Mesenchymal stem cell (in vitro differentiated cells and primary cell): ENCODE results near the gene HOMER1.

ENCODE experiments used
- DNase-seq: peaks from one replicate; pipeline ENCODE4 v3.0.0-alpha.2; 2013
- H2AFZ ChIP-seq: one replicate; pipeline ENCODE4 v1.6.1; 2013; ENCODE audit warnings: low read depth, mild to moderate bottlenecking, control low read depth, inconsistent platforms, low read length, moderate library complexity
- H2AK5ac ChIP-seq: 2 replicates; pipeline ENCODE4 v1.6.1; 2013; ENCODE audit warnings: low read length, moderate library complexity, mild to moderate bottlenecking, inconsistent platforms; ENCODE audit not compliant: severe bottlenecking
- H2BK120ac ChIP-seq: one replicate; pipeline ENCODE4 v1.6.1; 2013; ENCODE audit warnings: low read depth, mild to moderate bottlenecking, inconsistent platforms, low read length, moderate library complexity
- H2BK12ac ChIP-seq, 2 experiments: one replicate each; pipeline ENCODE4 v1.6.1; 2013; ENCODE audit warnings: inconsistent platforms in 2 of 2, low read length in 2 of 2, mild to moderate bottlenecking in 2 of 2, moderate library complexity in 2 of 2, control low read depth in 1 of 2
- H2BK15ac ChIP-seq: one replicate; pipeline ENCODE4 v1.6.1; 2013; ENCODE audit warnings: mild to moderate bottlenecking, low read depth, inconsistent platforms; ENCODE audit not compliant: poor library complexity, severe bottlenecking
- H2BK5ac ChIP-seq: 2 replicates; pipeline ENCODE4 v1.6.1; 2013; ENCODE audit warnings: low read depth, mild to moderate bottlenecking, low read length, control low read depth, inconsistent platforms; ENCODE audit not compliant: poor library complexity, severe bottlenecking
- H3K14ac ChIP-seq, 2 experiments: one replicate each; pipeline ENCODE4 v1.6.1; 2013; ENCODE audit warnings: inconsistent platforms in 2 of 2, low read length in 2 of 2, control low read depth in 1 of 2, mild to moderate bottlenecking in 1 of 2, moderate library complexity in 1 of 2
- H3K18ac ChIP-seq, 2 experiments: one replicate each; pipeline ENCODE4 v1.6.1; 2013; ENCODE audit warnings: inconsistent platforms in 2 of 2, low read length in 2 of 2, control low read depth in 1 of 2, low read depth in 1 of 2, mild to moderate bottlenecking in 1 of 2
- H3K23ac ChIP-seq, 2 experiments: one replicate each; pipeline ENCODE4 v1.6.1; 2013; ENCODE audit warnings: inconsistent platforms in 2 of 2, low read length in 2 of 2, mild to moderate bottlenecking in 2 of 2, moderate library complexity in 2 of 2, control low read depth in 1 of 2
- H3K27ac ChIP-seq: 2 replicates; pipeline ENCODE4 v1.5.1; 2013; ENCODE audit warnings: mild to moderate bottlenecking, moderate library complexity, low read length, control low read depth, inconsistent platforms; ENCODE audit not compliant: poor library complexity, severe bottlenecking
- H3K27me3 ChIP-seq, 2 experiments: 2 replicates each; pipeline versions ENCODE4 v1.6.1 to v1.7.0; 2013; ENCODE audit warnings: low read length in 2 of 2, mild to moderate bottlenecking in 2 of 2, moderate library complexity in 2 of 2, control low read depth in 1 of 2, inconsistent platforms in 1 of 2; ENCODE audit not compliant: control insufficient read depth in 1 of 2, insufficient read depth in 1 of 2
- H3K36me3 ChIP-seq, 2 experiments: 2 replicates each; pipeline versions ENCODE4 v1.6.1 to v1.7.0; 2013; ENCODE audit warnings: low read length in 2 of 2, control low read depth in 1 of 2, inconsistent platforms in 1 of 2, low read depth in 1 of 2, mild to moderate bottlenecking in 1 of 2; ENCODE audit not compliant: insufficient read depth in 2 of 2, control insufficient read depth in 1 of 2
- H3K4ac ChIP-seq, 2 experiments: one replicate each; pipeline ENCODE4 v1.6.1; 2013; ENCODE audit warnings: inconsistent platforms in 2 of 2, low read length in 2 of 2, mild to moderate bottlenecking in 2 of 2, moderate library complexity in 2 of 2, control low read depth in 1 of 2, low read depth in 1 of 2
- H3K4me1 ChIP-seq: 2 replicates; pipeline ENCODE4 v1.6.1; 2013; ENCODE audit warnings: low read depth, low read length, control low read depth; ENCODE audit not compliant: control insufficient read depth, insufficient read depth
- H3K4me2 ChIP-seq: 2 replicates; pipeline ENCODE4 v1.6.1; 2013; ENCODE audit warnings: low read length, mild to moderate bottlenecking, inconsistent platforms; ENCODE audit not compliant: poor library complexity, severe bottlenecking
- H3K4me3 ChIP-seq, 2 experiments: 2 replicates each; pipeline versions ENCODE4 v1.5.1 to v1.7.0; 2013; ENCODE audit warnings: low read length in 2 of 2, mild to moderate bottlenecking in 2 of 2, control low read depth in 1 of 2, low read depth in 1 of 2; ENCODE audit not compliant: insufficient read depth in 1 of 2
- H3K79me1 ChIP-seq: replicated peaks from 2 replicates; pipeline ENCODE4 v1.6.1; 2013; ENCODE audit warnings: mild to moderate bottlenecking, control low read depth, low read length, inconsistent platforms; ENCODE audit not compliant: poor library complexity, severe bottlenecking
- H3K9ac ChIP-seq: 2 replicates; pipeline ENCODE4 v1.7.0; 2013; ENCODE audit warnings: mild to moderate bottlenecking, low read length, moderate library complexity
- H3K9me3 ChIP-seq: 2 replicates; pipeline ENCODE4 v1.7.0; 2013; ENCODE audit warnings: mild to moderate bottlenecking, low read length; ENCODE audit not compliant: control insufficient read depth
- H4K8ac ChIP-seq: one replicate; pipeline ENCODE4 v1.6.1; 2013; ENCODE audit warnings: inconsistent platforms, mild to moderate bottlenecking, low read length, moderate library complexity
- H4K91ac ChIP-seq: one replicate; pipeline ENCODE4 v1.6.1; 2013; ENCODE audit warnings: mild to moderate bottlenecking, low read length, inconsistent platforms
- WGBS: methylation state at CpG from one replicate; pipeline ENCODE4 v1.1.7; 2013; ENCODE audit warnings: mixed read lengths; 5-methylcytosine and 5-hydroxymethylcytosine counted together

Gene HOMER1

DNA sequence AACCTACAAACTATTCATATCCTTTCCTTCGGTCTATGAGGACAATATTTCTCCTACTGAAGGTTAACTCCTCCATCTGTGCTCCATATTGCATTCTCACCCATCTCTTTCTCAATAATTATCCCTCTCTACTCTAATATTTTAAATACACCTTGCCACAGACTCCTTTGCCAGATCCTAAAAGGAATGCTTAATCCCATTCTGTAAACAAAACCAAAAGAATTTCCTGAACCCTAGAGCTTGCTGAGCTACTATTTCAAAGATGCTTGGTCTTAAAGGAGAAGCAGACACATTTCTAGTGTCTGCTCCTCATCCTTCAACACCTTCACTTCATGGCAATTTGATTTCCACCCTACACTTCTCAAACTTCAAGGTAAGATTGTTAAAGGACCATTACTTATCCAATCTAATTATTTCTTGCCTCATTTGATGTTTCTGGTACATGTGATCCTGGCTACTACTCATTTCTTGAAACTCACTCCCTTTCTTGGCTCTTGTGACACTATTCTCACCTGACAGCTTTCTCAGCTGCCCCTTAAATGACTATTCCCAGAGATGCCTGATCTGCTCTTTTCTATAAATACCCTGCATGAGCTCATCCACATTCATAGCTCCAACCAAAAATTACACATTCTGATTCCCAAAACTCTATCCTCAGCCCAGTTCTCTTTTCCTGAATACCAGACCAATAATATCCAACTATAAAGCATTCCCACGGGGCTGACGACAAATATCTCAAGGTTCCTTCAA is 20.2 kb downstream of the HOMER1 start:
- Histone ChIP-seq H3K27me3 (no peaks in the 10 kb centered on the region), H3K4ac (no peak overlapping the region), H2BK120ac (no peak overlapping the region), H2BK15ac (no peak overlapping the region), H3K4me1 (peaks cover 4% of the 10 kb centered on the region), H3K23ac (no peak overlapping the region), H3K18ac (no peak overlapping the region), H2BK5ac (no peak overlapping the region), H2BK12ac (no peak overlapping the region), H3K27ac (no peak overlapping the region), H3K4me2 (no peak overlapping the region), H3K36me3 (no peaks in the 10 kb centered on the region), H3K9ac (no peak overlapping the region), H3K14ac (no peak overlapping the region), H3K79me1 (peaks cover 14% of the 10 kb centered on the region), H4K91ac (no peak overlapping the region), H4K8ac (no peak overlapping the region), H2AFZ (no peak overlapping the region), H3K9me3 (no peaks in the 10 kb centered on the region), H3K4me3 (no peak overlapping the region), H2AK5ac (peak overlapping the region; percentile 80)
- peak; percentile 42 for DNase-seq
- 87% methylated on average over 3 of the region's 3 CpGs for WGBS

DNA sequence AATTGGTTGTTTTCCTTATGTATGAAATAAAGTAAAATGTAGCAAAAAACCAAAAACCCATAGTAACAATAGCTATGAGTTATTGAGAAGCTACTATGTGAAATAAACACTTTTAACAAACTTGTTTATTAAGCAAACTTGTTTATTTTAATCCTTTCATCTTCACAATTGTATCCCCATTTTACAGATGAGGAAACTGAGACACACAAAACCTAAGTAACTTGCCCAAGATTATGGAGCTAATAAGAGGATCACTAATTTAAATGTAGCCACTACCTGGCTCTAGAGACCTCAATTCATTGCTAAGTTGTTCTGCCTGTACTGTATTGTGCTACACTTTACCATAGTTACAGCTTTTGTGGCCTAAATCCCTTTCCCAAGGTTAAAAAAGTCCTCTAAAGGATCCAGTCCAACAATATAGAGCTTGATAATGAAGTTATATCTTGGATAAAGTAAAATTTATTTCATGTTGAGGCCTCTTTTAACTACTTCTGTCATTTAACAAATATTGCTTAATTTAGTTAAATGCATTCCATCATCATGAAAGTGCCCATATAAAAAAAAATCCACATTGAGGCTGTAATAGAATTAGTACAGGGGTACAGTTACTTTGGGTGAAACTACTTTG is 22.1 kb downstream of the HOMER1 start:
- Histone ChIP-seq H3K79me1 (peaks cover 15% of the 10 kb centered on the region), H4K8ac (no peak overlapping the region), H2AFZ (no peak overlapping the region), H3K23ac (no peak overlapping the region), H3K4me3 (no peak overlapping the region), H3K36me3 (no peaks in the 10 kb centered on the region), H2BK120ac (no peak overlapping the region), H3K4ac (no peak overlapping the region), H3K18ac (no peak overlapping the region), H4K91ac (no peak overlapping the region), H3K27me3 (no peaks in the 10 kb centered on the region), H2BK15ac (no peak overlapping the region), H3K9me3 (no peaks in the 10 kb centered on the region), H3K27ac (no peak overlapping the region), H2AK5ac (no peak overlapping the region), H2BK5ac (no peak overlapping the region), H3K14ac (no peak overlapping the region), H2BK12ac (no peak overlapping the region), H3K4me1 (peaks cover 4% of the 10 kb centered on the region), H3K9ac (no peak overlapping the region), H3K4me2 (no peak overlapping the region)
- no peak for DNase-seq

GRCh38 chr5:79490323-79490936 is 23.5 kb downstream of the HOMER1 start:
- H3K4ac ChIP-seq, result no peak overlapping the region
- no peak overlapping the region for H2BK5ac ChIP-seq
- peaks cover 15% of the 10 kb centered on the region for H3K79me1 ChIP-seq
- H2AK5ac ChIP-seq, result peak overlapping the region; percentile 98
- H2BK15ac ChIP-seq, result no peak overlapping the region
- H2BK12ac ChIP-seq, result no peak overlapping the region
- H3K9ac ChIP-seq, result no peak overlapping the region
- no peak overlapping the region for H3K18ac ChIP-seq
- no peak overlapping the region for H3K4me2 ChIP-seq
- no peak overlapping the region for H2AFZ ChIP-seq
- peaks cover 4% of the 10 kb centered on the region for H3K4me1 ChIP-seq
- no peak overlapping the region for H3K14ac ChIP-seq
- no peak overlapping the region for H4K91ac ChIP-seq
- H3K27ac ChIP-seq, result no peak overlapping the region
- no peak overlapping the region for H2BK120ac ChIP-seq
- no peaks in the 10 kb centered on the region for H3K36me3 ChIP-seq
- H3K9me3 ChIP-seq, result no peaks in the 10 kb centered on the region
- H3K23ac ChIP-seq, result no peak overlapping the region
- H4K8ac ChIP-seq, result no peak overlapping the region
- H3K4me3 ChIP-seq, result no peak overlapping the region
- no peak for DNase-seq
- no peaks in the 10 kb centered on the region for H3K27me3 ChIP-seq

- Histone ChIP-seq H2AFZ (no peak overlapping the region), H3K4me2 (no peak overlapping the region), H3K23ac (no peak overlapping the region), H3K18ac (no peak overlapping the region), H2BK5ac (no peak overlapping the region), H3K14ac (no peak overlapping the region), H2AK5ac (no peak overlapping the region), H3K36me3 (no peaks in the 10 kb centered on the region), H3K9ac (no peak overlapping the region), H3K27me3 (no peaks in the 10 kb centered on the region), H3K4me3 (no peak overlapping the region), H3K4ac (no peak overlapping the region), H3K27ac (no peak overlapping the region), H2BK12ac (no peak overlapping the region), H4K8ac (no peak overlapping the region), H3K4me1 (peaks cover 4% of the 10 kb centered on the region), H3K9me3 (no peaks in the 10 kb centered on the region), H3K79me1 (peaks cover 16% of the 10 kb centered on the region), H2BK15ac (no peak overlapping the region), H4K91ac (no peak overlapping the region), H2BK120ac (no peak overlapping the region)
- 86% methylated on average over 1 of the region's 1 CpG for WGBS
- DNase-seq, result no peak
These were observed 24.2 kb downstream of the HOMER1 start for GRCh38 chr5:79489773-79490172.
